DMS153 treated with DMSO at 0.1 percent for 48 hours (cell line): ENCODE results near the gene ITGB3.

Experiments used
- DNase-seq: peaks from one replicate; lab custom pipeline; 2025; ENCODE audit not compliant: unreplicated experiment; lab: John Stamatoyannopoulos, UW

The ITGB3 gene

DNA sequence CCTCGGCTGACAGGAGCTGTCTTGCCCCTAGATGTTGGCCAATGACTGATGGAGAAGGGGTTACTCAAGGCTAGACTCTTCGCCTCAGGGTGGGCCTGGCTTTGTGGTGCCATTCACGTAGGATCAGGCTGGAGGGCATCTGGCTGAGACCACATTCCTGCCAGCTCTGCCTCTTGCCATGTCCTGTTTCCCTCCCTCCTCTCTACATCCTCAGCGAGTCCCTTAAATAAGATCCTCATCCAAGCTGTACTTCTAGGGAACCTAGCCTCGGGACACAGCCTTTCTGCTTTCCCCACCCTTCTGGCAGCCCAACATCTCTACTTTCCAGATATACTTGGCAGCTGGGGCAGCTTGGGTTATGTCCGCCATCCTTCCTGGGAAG is 42.2 kb downstream of the ITGB3 start:
- no peak for DNase-seq

GRCh38 chr17:47297661-47298400 is 44.2 kb downstream of the ITGB3 start:
- no peak for DNase-seq

DNA sequence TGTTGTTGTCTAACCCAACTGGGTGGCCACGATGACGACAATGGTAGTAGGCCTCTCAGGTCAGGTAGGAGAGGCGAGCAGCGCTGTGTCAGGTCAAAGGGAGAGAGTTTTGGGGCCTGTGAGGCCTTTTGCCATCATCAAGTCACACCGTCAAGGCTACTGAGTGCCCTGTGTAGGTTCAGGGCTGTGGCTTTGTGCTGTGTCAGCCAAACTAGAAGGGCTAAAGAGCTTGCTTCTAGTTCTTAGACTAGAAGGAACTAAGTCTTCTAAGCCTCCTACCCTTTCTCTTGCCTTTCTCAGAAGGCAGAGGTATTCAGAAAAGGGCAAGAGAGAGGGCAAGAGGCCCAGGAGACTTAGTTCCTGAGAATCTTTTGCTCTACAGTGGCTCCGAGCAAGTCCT is 45.1 kb downstream of the ITGB3 start:
- DNase-seq: no peak

- DNase-seq: no peak
Observed at GRCh38 chr17:47299239-47299910, 45.7 kb downstream of the ITGB3 start.

GRCh38 chr17:47300718-47301117 is 47.1 kb downstream of the ITGB3 start:
- DNase-seq: no peak

GRCh38 chr17:47301161-47301560 is 47.5 kb downstream of the ITGB3 start:
- DNase-seq: no peak

GRCh38 chr17:47301831-47302230 is 48.2 kb downstream of the ITGB3 start:
- DNase-seq: no peak

- DNase-seq: no peak
Observed at GRCh38 chr17:47304186-47304585, 50.6 kb downstream of the ITGB3 start.

DNA sequence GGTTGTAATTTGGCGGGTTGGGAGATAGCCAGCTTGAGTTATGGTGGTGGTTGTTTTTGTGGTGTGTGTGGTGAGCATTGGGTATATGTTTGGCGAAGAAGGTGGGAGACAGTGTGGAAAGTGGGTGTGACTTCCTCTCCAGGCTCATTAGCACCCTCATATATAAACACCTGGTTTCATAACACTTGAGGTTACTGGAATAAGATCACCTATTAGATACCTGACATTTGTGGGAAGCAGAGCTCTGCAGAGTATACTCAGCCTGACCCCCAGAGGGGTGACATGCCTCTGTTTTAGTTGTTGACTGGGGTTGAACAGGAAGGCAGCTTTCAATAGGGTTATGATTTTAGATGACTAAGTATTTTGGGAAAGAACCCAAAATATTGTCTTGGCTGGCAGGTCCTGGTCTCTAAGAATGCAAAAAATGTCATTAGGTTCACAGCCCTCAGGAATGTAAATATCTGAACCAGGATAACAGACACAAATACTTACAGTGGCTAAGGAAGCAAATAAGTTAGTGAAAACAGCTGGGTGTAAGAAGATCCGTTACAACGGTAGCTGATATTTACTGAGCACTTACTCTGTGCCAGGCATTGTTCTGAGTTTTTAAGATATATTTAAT is 51.8 kb downstream of the ITGB3 start:
- DNase-seq: no peak

GRCh38 chr17:47310186-47310733 is 56.6 kb downstream of the ITGB3 start:
- DNase-seq: no peak

- DNase-seq: no peak
Observed at GRCh38 chr17:47311420-47311819, 57.8 kb downstream of the ITGB3 start.

DNA sequence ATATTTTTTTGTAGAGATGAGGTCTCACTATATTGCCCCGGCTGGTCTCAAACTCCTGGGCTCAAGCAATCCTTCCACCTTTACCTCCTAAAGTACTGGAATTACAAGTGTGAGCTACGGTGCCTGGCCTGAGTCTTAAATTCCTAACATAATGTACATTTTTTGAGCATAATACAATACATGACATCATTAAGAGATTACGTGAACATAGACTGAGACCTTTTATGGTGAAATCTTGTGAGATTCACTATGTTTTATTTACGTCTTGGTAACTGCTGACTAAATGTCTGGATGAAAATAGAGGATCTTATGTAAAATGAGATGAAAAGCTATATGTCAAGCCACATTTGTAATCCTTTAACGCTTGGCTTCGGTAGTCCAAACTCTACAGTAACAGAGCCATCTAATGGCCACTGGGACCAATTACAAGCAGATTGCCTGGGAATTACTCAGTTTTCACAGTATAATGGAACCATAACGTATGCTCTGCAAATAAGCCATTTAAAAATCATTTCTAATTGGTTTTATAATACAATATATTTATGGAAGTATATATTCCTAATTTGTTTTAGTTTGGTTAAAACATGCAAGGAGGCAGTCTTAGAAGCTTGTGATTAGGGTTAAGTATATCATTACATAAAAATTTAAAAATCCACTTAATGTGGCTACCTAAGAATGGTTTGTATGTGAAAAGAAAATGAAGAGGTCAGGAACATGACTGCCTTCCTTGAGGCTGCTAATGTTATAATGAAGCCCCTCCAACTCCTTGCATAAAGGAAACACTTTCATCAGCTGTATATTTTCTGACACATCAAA is 62.0 kb downstream of the ITGB3 start:
- peak; percentile 74 for DNase-seq

DNA sequence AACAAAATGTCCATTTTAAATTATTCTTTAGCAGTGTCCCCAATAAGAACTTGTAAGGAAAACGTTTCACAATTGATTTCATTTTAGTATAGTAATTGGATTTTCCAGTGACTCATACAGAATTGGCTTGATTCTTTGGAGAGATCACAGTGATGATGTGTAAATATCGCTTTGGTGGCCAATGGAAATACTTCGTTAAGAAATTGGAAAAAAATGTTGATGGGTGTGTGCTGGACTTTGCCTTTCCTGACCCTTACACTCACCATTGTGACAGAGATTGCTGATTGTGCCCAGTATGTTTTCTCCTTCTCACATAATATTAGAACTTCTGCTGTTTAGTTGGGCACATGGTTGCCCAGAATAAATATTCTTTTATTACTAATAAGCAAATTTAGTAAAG is 62.7 kb downstream of the ITGB3 start:
- DNase-seq: no peak

DNA sequence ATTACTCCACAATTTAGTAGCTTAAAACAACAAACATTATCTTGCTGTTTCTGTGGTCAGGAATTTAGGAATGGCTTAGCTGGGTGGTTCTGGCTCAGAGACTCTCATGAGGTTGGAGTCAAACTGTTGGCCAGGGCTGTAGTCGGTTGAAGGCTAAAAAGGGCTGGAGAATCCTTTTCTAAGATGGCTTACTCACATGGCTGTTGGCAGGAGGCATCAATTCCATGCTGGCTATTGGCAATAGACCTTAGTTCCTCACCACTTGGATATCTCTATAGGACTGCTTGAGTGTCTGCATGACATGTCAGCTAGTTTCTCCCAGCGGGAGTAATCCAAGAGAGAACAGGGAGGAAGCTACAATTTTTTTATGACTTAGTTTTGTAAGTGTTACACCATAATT is 63.5 kb downstream of the ITGB3 start:
- no peak for DNase-seq

GRCh38 chr17:47318197-47318918 is 64.7 kb downstream of the ITGB3 start:
- no peak for DNase-seq

DNA sequence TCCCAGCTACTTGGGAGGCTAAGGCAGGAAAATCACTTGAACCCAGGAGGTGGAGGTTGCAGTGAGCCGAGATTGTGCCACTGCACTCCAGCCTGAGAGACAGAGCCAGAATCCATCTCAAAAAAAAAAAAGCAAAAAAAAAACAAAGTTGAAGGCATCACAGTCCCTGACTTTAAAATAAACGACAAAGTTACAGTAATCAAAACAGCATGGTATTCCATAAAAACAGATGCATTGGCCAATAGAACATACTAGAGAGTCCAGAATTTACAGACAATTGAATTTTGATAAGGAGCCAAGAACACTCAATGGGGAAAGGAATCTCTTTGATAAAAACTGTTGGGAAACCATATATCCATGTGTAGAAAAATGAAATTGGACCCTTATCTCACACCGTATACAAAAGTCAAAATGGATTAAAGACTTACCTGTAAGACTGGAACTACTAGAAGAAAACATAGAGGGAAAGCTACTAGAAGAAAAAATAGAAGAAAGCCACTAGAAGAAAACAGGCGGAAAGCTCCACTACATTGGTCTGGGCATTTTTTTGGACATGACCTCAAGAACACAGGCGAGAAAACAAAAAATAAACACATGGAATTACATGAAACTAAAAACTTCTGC is 67.4 kb downstream of the ITGB3 start:
- no peak for DNase-seq

DNA sequence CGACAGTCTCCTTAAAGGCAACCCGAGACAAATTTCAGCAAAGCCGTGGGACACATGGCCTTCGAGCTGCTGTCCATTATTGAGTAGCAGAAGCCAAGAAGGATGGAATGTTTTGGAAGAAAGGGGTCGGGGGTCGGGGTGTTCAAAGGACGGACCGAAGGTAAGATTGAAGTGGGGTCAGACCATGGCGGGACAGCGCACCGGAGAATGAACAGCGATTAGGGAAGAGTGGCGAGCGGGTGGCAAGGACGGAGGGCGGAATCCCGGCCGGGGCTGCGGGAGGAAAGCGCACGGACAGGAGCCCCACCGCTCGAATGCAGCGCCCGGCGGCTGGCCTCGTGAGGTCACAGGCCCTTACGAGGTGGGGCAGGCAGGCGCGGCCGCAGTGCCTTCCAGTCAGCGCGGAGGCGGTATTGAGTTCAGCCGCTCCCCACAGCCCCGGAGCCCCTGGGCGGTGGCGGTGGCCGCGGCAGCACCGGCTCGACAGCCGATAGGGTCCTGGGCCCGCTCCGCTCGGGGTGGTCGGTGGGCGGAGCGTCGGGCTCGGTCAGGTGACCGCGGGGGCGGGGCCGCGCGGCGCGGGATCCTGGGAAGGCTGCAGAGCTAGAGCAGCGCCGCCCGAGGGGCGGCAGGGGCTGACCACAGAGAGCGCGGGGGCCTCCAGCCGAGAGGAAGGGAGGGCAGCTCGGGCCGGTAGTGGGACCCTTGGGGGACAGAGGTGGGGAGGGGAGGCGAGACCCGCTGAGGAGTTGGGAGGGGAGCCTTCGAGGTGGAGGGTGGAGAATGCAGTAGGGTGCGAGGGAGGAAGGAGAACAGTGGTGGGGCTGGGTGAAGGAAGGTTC is 70.0 kb downstream of the ITGB3 start, which contains the start of gene EFCAB13:
Gene EFCAB13, plus strand, starts transcription at position 574 of the 842 bp plus-strand sequence. CDS start 4,399 bp downstream, outside the sequence.
- peak; percentile 85 for DNase-seq

DNA sequence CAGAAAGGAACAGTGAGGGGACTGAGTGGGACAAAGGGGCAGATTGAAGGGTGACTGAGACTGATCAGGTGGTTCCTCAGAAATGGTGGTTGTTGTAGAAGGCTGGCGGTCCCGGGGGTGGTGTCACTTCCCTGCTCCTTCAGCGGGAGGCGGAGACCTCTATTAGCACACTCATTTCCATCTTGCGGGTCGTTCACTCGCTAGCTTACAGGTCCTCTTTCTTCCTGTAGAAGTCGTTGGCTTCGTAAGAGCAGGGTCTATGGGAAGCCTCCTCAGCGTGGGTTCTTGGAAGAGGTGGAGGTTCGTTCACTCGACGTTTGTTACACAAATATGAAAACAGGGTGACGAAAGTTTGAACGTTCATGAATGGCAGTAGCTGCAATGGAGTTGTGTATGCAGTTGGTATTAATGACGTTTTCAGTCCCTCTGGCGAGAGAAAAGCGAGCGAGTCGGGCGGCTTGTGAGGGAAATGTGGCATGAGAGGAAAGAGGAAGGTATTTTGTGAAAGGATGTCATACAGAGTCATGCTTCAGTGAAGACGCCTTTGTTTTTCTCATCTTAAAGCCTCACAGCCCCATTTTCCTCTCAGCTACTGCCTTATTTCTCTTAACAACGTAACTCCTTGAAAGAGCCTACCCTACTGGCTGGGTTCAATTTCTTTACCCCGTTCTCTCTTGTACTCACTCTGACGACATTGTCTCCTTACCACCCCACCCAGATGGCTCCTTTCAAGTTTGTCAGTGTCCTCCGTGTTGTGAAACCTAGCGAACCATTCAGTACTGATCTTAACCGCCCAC is 70.8 kb downstream of the ITGB3 start:
- peak; percentile 49 for DNase-seq
